IMR-90 (cell line): ENCODE results near the gene NUBP2. TPM values are rescaled to one million over a fixed set of nuclear protein-coding genes. Genes with fewer than 3 reads are reported as not detected.

Source experiments
- ATAC-seq: fragments of 200-7000 bp; cut with Tn5 transposase; 2 replicates; pipeline ENCODE4 v1.9.1; 2020; ENCODE audit warnings: low read depth, mild to moderate bottlenecking, moderate library complexity
- BruUV-seq: library from RNA; stranded (reverse); fragments of 400-500 nt; replicated peaks from 2 replicates; lab custom pipeline; 2021; lab: Mats Ljungman, UMichigan
- CTCF ChIA-PET: fragments of 300-600 bp; formaldehyde crosslinking; extraction: SDS; loops from one replicate; lab custom pipeline; 2021; ENCODE audit warnings: antibody characterized with exemption; lab: Yijun Ruan, JAX
- POLR2A ChIA-PET: fragments of 300-600 bp; sonication (Branson Sonifier 250); formaldehyde crosslinking; loops from one replicate; lab custom pipeline; 2022; ENCODE audit warnings: antibody characterized with exemption; ENCODE audit not compliant: unreplicated experiment; lab: Charles Lee
- DNase-seq: peaks from one replicate; pipeline ENCODE4 v3.0.0; 2013
- H2AFZ ChIP-seq: replicated peaks from 2 replicates; pipeline ENCODE3; 2013; ENCODE audit warnings: low read length, mild to moderate bottlenecking; ENCODE audit not compliant: poor library complexity
- H2AK5ac ChIP-seq: 2 replicates; pipeline ENCODE4 v1.6.1; 2013; ENCODE audit warnings: low read depth, low read length, inconsistent platforms
- H2AK9ac ChIP-seq: replicated peaks from 2 replicates; pipeline ENCODE3; 2013; ENCODE audit warnings: mild to moderate bottlenecking, low read depth, low read length, moderate library complexity; ENCODE audit not compliant: poor library complexity
- H2BK120ac ChIP-seq: 2 replicates; pipeline ENCODE4 v1.6.1; 2013; ENCODE audit warnings: low read depth, low read length, inconsistent platforms
- H2BK15ac ChIP-seq: 3 replicates; pipeline ENCODE4 v1.6.1; 2013; ENCODE audit warnings: low read depth, low read length, inconsistent platforms
- H2BK20ac ChIP-seq: 2 replicates; pipeline ENCODE4 v1.6.1; 2013; ENCODE audit warnings: low read depth, mild to moderate bottlenecking, inconsistent platforms, low read length, moderate library complexity
- H2BK5ac ChIP-seq: 2 replicates; pipeline ENCODE4 v1.6.1; 2013; ENCODE audit warnings: mild to moderate bottlenecking, low read depth, low read length, inconsistent platforms; ENCODE audit not compliant: poor library complexity, severe bottlenecking
- H3K14ac ChIP-seq: replicated peaks from 2 replicates; pipeline ENCODE4 v1.6.1; 2013; ENCODE audit warnings: low read depth, low read length, inconsistent platforms
- H3K18ac ChIP-seq: 2 replicates; pipeline ENCODE4 v1.6.1; 2013; ENCODE audit warnings: low read depth, low read length, control low read depth
- H3K23ac ChIP-seq: 2 replicates; pipeline ENCODE4 v1.6.1; 2013; ENCODE audit warnings: low read depth, low read length, inconsistent platforms
- H3K27ac ChIP-seq: 2 replicates; pipeline ENCODE4 v1.5.1; 2013; ENCODE audit warnings: mild to moderate bottlenecking, control low read depth, low read length; ENCODE audit not compliant: insufficient read depth
- H3K27me3 ChIP-seq: 2 replicates; pipeline ENCODE4 v1.6.1; 2013; ENCODE audit warnings: low read length; ENCODE audit not compliant: control insufficient read depth, insufficient read depth
- H3K36me3 ChIP-seq: 2 replicates; pipeline ENCODE4 v1.6.1; 2013; ENCODE audit warnings: low read length, mixed read lengths; ENCODE audit not compliant: control insufficient read depth, insufficient read depth
- H3K4ac ChIP-seq: 2 replicates; pipeline ENCODE4 v1.6.1; 2013; ENCODE audit warnings: low read depth, low read length, inconsistent platforms
- H3K4me1 ChIP-seq: 2 replicates; pipeline ENCODE4 v1.6.1; 2013; ENCODE audit warnings: low read length, mixed read lengths; ENCODE audit not compliant: control insufficient read depth, insufficient read depth
- H3K4me2 ChIP-seq: 2 replicates; pipeline ENCODE4 v1.6.1; 2013; ENCODE audit warnings: low read depth, mild to moderate bottlenecking, control low read depth, low read length, moderate library complexity
- H3K4me3 ChIP-seq: 2 replicates; pipeline ENCODE4 v1.5.1; 2013; ENCODE audit warnings: low read depth, mild to moderate bottlenecking, control low read depth, low read length, moderate library complexity; ENCODE audit not compliant: insufficient read depth
- H3K56ac ChIP-seq: 2 replicates; pipeline ENCODE4 v1.6.1; 2013; ENCODE audit warnings: low read length, inconsistent platforms; ENCODE audit not compliant: insufficient read depth; ENCODE audit errors: extremely low read depth
- H3K79me1 ChIP-seq, 2 experiments: 2 replicates each; pipeline ENCODE4 v1.6.1; 2013; ENCODE audit warnings: low read length in 2 of 2, inconsistent platforms in 1 of 2, low read depth in 1 of 2
- H3K9ac ChIP-seq: 2 replicates; pipeline ENCODE4 v1.6.1; 2013; ENCODE audit warnings: low read depth, low read length, control low read depth
- H3K9me1 ChIP-seq: 2 replicates; pipeline ENCODE4 v1.6.1; 2013; ENCODE audit warnings: low read length, inconsistent platforms; ENCODE audit not compliant: insufficient read depth
- H3K9me3 ChIP-seq: 2 replicates; pipeline ENCODE4 v1.6.1; 2013; ENCODE audit warnings: low read length; ENCODE audit not compliant: control insufficient read depth, insufficient read depth
- H4K20me1 ChIP-seq: 2 replicates; pipeline ENCODE4 v1.6.1; 2013; ENCODE audit warnings: low read length, inconsistent platforms; ENCODE audit not compliant: insufficient read depth
- H4K5ac ChIP-seq: 2 replicates; pipeline ENCODE4 v1.6.1; 2013; ENCODE audit warnings: mild to moderate bottlenecking, low read depth, low read length, control low read depth
- H4K8ac ChIP-seq, 2 experiments: 2 replicates each; pipeline ENCODE4 v1.6.1; 2013; ENCODE audit warnings: low read depth in 2 of 2, low read length in 2 of 2, control low read depth in 1 of 2, inconsistent platforms in 1 of 2
- H4K91ac ChIP-seq: 2 replicates; pipeline ENCODE4 v1.6.1; 2013; ENCODE audit warnings: low read depth, low read length, inconsistent platforms; ENCODE audit not compliant: insufficient read depth
- RFX5 ChIP-seq: IDR thresholded peaks from 2 replicates; pipeline ENCODE4 v1.8.0; 2012; ENCODE audit warnings: low read depth, mild to moderate bottlenecking, low read length, moderate library complexity
- WGBS, 2 experiments: methylation state at CpG; one replicate each; pipeline versions ENCODE4 v1.1.5 to v1.1.7; 2013; ENCODE audit warnings: missing lambda C conversion rate in 2 of 2; ENCODE audit not compliant: insufficient read length in 1 of 2; ENCODE audit errors: extremely low coverage in 2 of 2; 5-methylcytosine and 5-hydroxymethylcytosine counted together
- dilution Hi-C: fragments of 300-500 bp; cut with HindIII; formaldehyde crosslinking; loops from one replicate; pipeline ENCODE4 v1.14.3; 2018; ENCODE audit warnings: low sequenced_read_pairs; ENCODE audit not compliant: unreplicated experiment
- in situ Hi-C: fragments of 300-500 bp; cut with MboI; formaldehyde crosslinking; loops from 3 replicates; pipeline ENCODE4 v1.14.3; 2019; ENCODE audit warnings: low sequenced_read_pairs, inconsistent platforms, mixed read lengths
- intact Hi-C: fragments of 100-400 bp; cut with micrococcal nuclease; formaldehyde crosslinking; loops from 2 replicates; pipeline ENCODE4 v1.10.0; 2022
- polyA plus RNA-seq, 3 experiments: library from polyadenylated mRNA; depleted of rRNA; stranded (reverse); fragments of >200 nt; gene quantifications; 2 replicates each; pipeline ENCODE4 v1.2.3, GENCODE V29; 2012; ENCODE audit warnings: low replicate concordance in 1 of 3
- total RNA-seq: library from RNA; depleted of rRNA; stranded (reverse); fragments of >200 nt; gene quantifications from 2 replicates; pipeline ENCODE4 v1.2.3, GENCODE V29; 2012

The NUBP2 gene
- total and polyA plus RNA-seq, 2 of the 4 experiments (the other 2 are of a cell fraction): 62.6 to 131 TPM

DNA sequence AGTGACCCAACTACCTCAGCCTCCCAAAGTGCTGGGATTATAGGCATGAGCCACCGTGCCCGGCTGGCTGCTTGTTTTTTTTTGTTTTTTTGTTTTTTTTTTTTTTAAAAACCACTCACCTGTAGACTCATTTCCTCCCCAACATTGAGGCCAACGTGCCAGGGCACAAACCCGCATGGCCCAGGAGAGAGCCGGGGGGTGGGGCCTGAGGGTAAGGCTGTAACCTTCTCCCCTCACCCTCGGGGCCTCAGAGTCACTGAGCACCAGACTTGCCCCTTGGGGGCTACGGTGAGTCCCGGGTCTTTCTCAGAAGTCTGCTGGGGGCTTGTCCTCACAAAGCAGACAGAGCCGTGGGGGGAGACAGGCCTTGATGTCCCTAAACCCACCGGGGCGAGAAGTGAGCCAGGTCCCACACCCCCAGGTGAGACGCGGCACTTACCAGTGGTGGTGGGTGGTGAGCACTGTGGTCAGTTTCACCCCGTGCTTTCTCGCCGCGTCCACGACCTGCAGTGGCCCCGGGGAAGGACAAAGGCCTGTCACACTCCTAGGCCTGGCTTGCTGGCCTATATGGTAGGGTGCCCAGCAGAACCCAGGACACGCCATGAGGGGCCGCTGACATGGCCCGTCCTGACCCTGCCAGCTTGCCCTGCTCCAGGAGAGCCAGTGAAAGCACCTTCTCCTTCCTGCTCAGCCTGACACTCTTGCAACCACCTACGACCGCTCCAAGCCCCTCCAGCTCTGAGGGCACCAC is 39.3 kb downstream of the NUBP2 start:
- Histone ChIP-seq H3K9me3 (no peaks in the 10 kb centered on the region), H2BK15ac (no peak overlapping the region), H4K5ac (no peak overlapping the region), H3K9me1 (no peaks in the 10 kb centered on the region; the same call in 1 of the 2 replicates), H4K20me1 (0 out of 2 replicates have a peak, but pooled peaks cover 3% of the 10 kb centered on the region), H3K56ac (no peak overlapping the region), H3K4ac (no peak overlapping the region), H4K91ac (no peak overlapping the region), H3K27ac (no peak overlapping the region), H2AK9ac (no peak overlapping the region), H3K27me3 (no peaks in the 10 kb centered on the region), H2BK120ac (no peak overlapping the region), H2BK20ac (no peak overlapping the region), H3K14ac (no peak overlapping the region), H3K23ac (no peak overlapping the region), H3K36me3 (peaks cover 10% of the 10 kb centered on the region), H3K18ac (no peak overlapping the region), H4K8ac (no peak overlapping the region), H3K4me2 (no peak overlapping the region), H3K79me1 (peaks cover 8 to 29% of the 10 kb centered on the region in 2 experiments; a peak in 3 of 4 replicates), H2AFZ (no peak overlapping the region), H2BK5ac (no peak overlapping the region), H2AK5ac (no peak overlapping the region), H3K4me1 (peaks cover 4% of the 10 kb centered on the region; the same call in 1 of the 2 replicates), H3K9ac (no peak overlapping the region), H3K4me3 (no peak overlapping the region)
- POLR2A ChIA-PET: no interaction called here
- BruUV-seq: no TSS peak
- in situ Hi-C loops (no loop called here), intact Hi-C loops (no loop called here), dilution Hi-C loops (no loop called here)
- CTCF ChIA-PET: no interaction called here
- no peak for TF ChIP-seq RFX5
- 97% methylated on average over 6 of the region's 24 CpGs; no CpG with 5 or more reads in 1 of the 2 experiments for WGBS, 2 experiments
- DNase-seq: no peak
- ATAC-seq: no peak
